ENCODE data around the gene PLXNA4.

The PLXNA4 gene, protein sequence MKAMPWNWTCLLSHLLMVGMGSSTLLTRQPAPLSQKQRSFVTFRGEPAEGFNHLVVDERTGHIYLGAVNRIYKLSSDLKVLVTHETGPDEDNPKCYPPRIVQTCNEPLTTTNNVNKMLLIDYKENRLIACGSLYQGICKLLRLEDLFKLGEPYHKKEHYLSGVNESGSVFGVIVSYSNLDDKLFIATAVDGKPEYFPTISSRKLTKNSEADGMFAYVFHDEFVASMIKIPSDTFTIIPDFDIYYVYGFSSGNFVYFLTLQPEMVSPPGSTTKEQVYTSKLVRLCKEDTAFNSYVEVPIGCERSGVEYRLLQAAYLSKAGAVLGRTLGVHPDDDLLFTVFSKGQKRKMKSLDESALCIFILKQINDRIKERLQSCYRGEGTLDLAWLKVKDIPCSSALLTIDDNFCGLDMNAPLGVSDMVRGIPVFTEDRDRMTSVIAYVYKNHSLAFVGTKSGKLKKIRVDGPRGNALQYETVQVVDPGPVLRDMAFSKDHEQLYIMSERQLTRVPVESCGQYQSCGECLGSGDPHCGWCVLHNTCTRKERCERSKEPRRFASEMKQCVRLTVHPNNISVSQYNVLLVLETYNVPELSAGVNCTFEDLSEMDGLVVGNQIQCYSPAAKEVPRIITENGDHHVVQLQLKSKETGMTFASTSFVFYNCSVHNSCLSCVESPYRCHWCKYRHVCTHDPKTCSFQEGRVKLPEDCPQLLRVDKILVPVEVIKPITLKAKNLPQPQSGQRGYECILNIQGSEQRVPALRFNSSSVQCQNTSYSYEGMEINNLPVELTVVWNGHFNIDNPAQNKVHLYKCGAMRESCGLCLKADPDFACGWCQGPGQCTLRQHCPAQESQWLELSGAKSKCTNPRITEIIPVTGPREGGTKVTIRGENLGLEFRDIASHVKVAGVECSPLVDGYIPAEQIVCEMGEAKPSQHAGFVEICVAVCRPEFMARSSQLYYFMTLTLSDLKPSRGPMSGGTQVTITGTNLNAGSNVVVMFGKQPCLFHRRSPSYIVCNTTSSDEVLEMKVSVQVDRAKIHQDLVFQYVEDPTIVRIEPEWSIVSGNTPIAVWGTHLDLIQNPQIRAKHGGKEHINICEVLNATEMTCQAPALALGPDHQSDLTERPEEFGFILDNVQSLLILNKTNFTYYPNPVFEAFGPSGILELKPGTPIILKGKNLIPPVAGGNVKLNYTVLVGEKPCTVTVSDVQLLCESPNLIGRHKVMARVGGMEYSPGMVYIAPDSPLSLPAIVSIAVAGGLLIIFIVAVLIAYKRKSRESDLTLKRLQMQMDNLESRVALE (N-terminal part only)

GRCh38 chr7:132575982-132576720 is at the start of gene PLXNA4:
PLXNA4 (minus strand) TSS chr7:132576470; CDS start chr7:132508693, 67,777 bp downstream.
- POLR2A ChIA-PET, result no interaction called here
- peak; percentile 27 for DNase-seq (ENCODE audit: extremely low spot score)
- TF ChIP-seq SP1 (IDR thresholded peaks at IDR 0.05), result no peak
- no peak for TF ChIP-seq ELF4 (IDR thresholded peaks at IDR 0.05)
- TF ChIP-seq FOXM1 (IDR thresholded peaks at IDR 0.05; ENCODE audit: borderline replicate concordance), result no peak
- TF ChIP-seq L3MBTL2 (conservative IDR thresholded peaks at IDR 0.05), result no peak
- no peak for TF ChIP-seq NFRKB (IDR thresholded peaks at IDR 0.05)
- no peak for TF ChIP-seq LEF1 (IDR thresholded peaks at IDR 0.05; ENCODE audit: borderline replicate concordance)
- TF ChIP-seq BHLHE40 (IDR thresholded peaks at IDR 0.05; ENCODE audit: borderline replicate concordance), result no peak
- no peak for TF ChIP-seq FOXK2 (IDR thresholded peaks at IDR 0.05)
- TF ChIP-seq TARDBP (IDR thresholded peaks at IDR 0.05), result no peak
- no peak for TF ChIP-seq SUZ12 (IDR thresholded peaks at IDR 0.05)
- no peak for TF ChIP-seq FOXA1 (IDR thresholded peaks at IDR 0.05)
- TF ChIP-seq HDGF (IDR thresholded peaks at IDR 0.05; ENCODE audit: borderline replicate concordance), result no peak
- TF ChIP-seq ARNT (IDR thresholded peaks at IDR 0.05), result no peak
- TF ChIP-seq CTBP1 (IDR thresholded peaks at IDR 0.05; ENCODE audit: borderline replicate concordance), result no peak
- TF ChIP-seq ZNF384 (IDR thresholded peaks at IDR 0.05), result no peak
- CTCF ChIA-PET, result interaction anchor here (0.5 kb wide), 1 partner anchor 18 kb away, joined by 3 read pairs; no protein-coding TSS in a partner anchor

DNA sequence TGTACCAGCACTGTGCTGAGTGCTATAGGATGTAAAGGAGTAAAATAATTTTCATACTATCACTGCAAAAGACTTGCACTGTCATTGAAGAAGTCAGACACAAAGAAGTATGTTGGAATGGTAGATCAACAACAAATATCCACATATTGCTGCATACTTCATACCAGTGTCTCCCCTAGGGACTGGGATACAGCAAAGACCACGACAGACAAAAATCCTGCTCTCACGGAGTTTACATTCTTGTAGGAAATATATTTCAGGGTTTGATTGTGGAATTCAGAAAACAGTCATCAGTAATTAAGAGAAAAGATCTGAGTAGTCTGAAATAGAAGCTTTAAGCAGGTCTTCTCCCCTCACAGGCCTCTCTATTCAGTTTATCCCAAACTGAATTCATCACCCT is 49.4 kb upstream of the PLXNA4 start:
- DNase-seq (ENCODE audit: extremely low spot score), result no peak
- ChIA-PET POLR2A (no interaction called here), CTCF (no interaction called here)
- TF ChIP-seq ARNT (IDR thresholded peaks at IDR 0.05) (no peak), SUZ12 (IDR thresholded peaks at IDR 0.05) (no peak), LEF1 (IDR thresholded peaks at IDR 0.05; ENCODE audit: borderline replicate concordance) (no peak), FOXA1 (IDR thresholded peaks at IDR 0.05) (no peak), FOXM1 (IDR thresholded peaks at IDR 0.05; ENCODE audit: borderline replicate concordance) (no peak), SP1 (IDR thresholded peaks at IDR 0.05) (no peak), BHLHE40 (IDR thresholded peaks at IDR 0.05; ENCODE audit: borderline replicate concordance) (no peak), L3MBTL2 (conservative IDR thresholded peaks at IDR 0.05) (no peak)

DNA sequence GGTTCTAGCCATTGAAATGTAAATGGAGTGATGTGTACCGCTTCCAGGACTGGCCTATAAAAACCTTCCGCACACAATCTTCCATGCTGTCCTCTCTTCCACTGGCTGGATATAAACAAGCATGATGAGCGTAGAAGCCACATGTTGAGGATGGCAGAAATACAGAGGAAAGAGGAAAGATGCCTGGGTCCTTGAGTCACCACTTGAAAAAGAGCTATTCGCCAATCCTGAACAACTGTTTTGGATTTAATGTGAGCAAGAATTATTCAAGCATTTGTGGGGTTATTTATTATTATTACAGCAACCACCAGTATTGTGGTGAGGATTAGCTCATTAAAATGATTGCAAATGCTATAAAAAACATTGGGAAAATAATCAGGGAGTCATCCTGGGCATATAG is 45.8 kb upstream of the PLXNA4 start:
- no peak for TF ChIP-seq LEF1 (IDR thresholded peaks at IDR 0.05; ENCODE audit: borderline replicate concordance)
- TF ChIP-seq L3MBTL2 (conservative IDR thresholded peaks at IDR 0.05), result no peak
- no peak for TF ChIP-seq ARNT (IDR thresholded peaks at IDR 0.05)
- TF ChIP-seq FOXM1 (IDR thresholded peaks at IDR 0.05; ENCODE audit: borderline replicate concordance), result no peak
- no peak for TF ChIP-seq HDGF (IDR thresholded peaks at IDR 0.05; ENCODE audit: borderline replicate concordance)
- TF ChIP-seq BHLHE40 (IDR thresholded peaks at IDR 0.05; ENCODE audit: borderline replicate concordance), result no peak
- TF ChIP-seq TARDBP (IDR thresholded peaks at IDR 0.05), result no peak
- no peak for TF ChIP-seq FOXA1 (IDR thresholded peaks at IDR 0.05)
- TF ChIP-seq ZNF384 (IDR thresholded peaks at IDR 0.05), result no peak
- no peak for TF ChIP-seq ELF4 (IDR thresholded peaks at IDR 0.05)
- TF ChIP-seq, protein P1, sequence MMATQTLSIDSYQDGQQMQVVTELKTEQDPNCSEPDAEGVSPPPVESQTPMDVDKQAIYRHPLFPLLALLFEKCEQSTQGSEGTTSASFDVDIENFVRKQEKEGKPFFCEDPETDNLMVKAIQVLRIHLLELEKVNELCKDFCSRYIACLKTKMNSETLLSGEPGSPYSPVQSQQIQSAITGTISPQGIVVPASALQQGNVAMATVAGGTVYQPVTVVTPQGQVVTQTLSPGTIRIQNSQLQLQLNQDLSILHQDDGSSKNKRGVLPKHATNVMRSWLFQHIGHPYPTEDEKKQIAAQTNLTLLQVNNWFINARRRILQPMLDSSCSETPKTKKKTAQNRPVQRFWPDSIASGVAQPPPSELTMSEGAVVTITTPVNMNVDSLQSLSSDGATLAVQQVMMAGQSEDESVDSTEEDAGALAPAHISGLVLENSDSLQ (IDR thresholded peaks at IDR 0.05), result no peak
- no peak for TF ChIP-seq FOXK2 (IDR thresholded peaks at IDR 0.05)
- TF ChIP-seq CTBP1 (IDR thresholded peaks at IDR 0.05; ENCODE audit: borderline replicate concordance), result no peak
- TF ChIP-seq SUZ12 (IDR thresholded peaks at IDR 0.05), result no peak
- TF ChIP-seq NFRKB (IDR thresholded peaks at IDR 0.05), result no peak
- no peak for TF ChIP-seq SP1 (IDR thresholded peaks at IDR 0.05)
- POLR2A ChIA-PET, result no interaction called here
- DNase-seq (ENCODE audit: extremely low spot score), result no peak
- CTCF ChIA-PET, result interaction anchor here (1.1 kb wide), 1 partner anchor 42 kb away, joined by 3 read pairs; no protein-coding TSS in a partner anchor

- CTCF ChIA-PET, result no interaction called here
- no peak for DNase-seq (ENCODE audit: extremely low spot score)
- TF ChIP-seq ZNF384 (IDR thresholded peaks at IDR 0.05), result no peak
- no peak for TF ChIP-seq FOXA1 (IDR thresholded peaks at IDR 0.05)
- POLR2A ChIA-PET, result no interaction called here
Observed at GRCh38 chr7:132619967-132620366, 43.7 kb upstream of the PLXNA4 start.

GRCh38 chr7:132618956-132619305 is 42.7 kb upstream of the PLXNA4 start:
- CTCF ChIA-PET, result no interaction called here
- no peak for DNase-seq (ENCODE audit: extremely low spot score)

More at GRCh38 chr7:132618956-132619305, 42.7 kb upstream of the PLXNA4 start:
- POLR2A ChIA-PET, result no interaction called here
- no peak for TF ChIP-seq FOXK2 (IDR thresholded peaks at IDR 0.05)
- TF ChIP-seq TARDBP (IDR thresholded peaks at IDR 0.05), result no peak
- TF ChIP-seq ELF4 (IDR thresholded peaks at IDR 0.05), result no peak
- TF ChIP-seq CTBP1 (IDR thresholded peaks at IDR 0.05; ENCODE audit: borderline replicate concordance), result no peak
- no peak for TF ChIP-seq L3MBTL2 (conservative IDR thresholded peaks at IDR 0.05)
- TF ChIP-seq SUZ12 (IDR thresholded peaks at IDR 0.05), result no peak
- no peak for TF ChIP-seq ZNF384 (IDR thresholded peaks at IDR 0.05)
- TF ChIP-seq BHLHE40 (IDR thresholded peaks at IDR 0.05; ENCODE audit: borderline replicate concordance), result no peak
- no peak for TF ChIP-seq FOXA1 (IDR thresholded peaks at IDR 0.05)
